ENCODE measurements around the gene KIF1A. TPM values are rescaled to one million over a fixed set of nuclear protein-coding genes. Genes with fewer than 3 reads are reported as not detected.

The KIF1A gene
- total and polyA plus RNA-seq, 2 of the 8 experiments (the other 6 are each of a cell fraction or from before 2014, with no cell fraction given), result 61.3 to 281 TPM

- no peak for TF ChIP-seq ATF3 (IDR thresholded peaks at IDR 0.05; ENCODE audit: insufficient read depth, low read depth, low read length)
Measured at GRCh38 chr2:240719676-240720545, 100.1 kb downstream of the KIF1A start (continued).
